SK-N-SH (cell line): ENCODE measurements around the gene KLHL25. TPM values are rescaled to one million over a fixed set of nuclear protein-coding genes. Genes with fewer than 3 reads are reported as not detected.

Experiments used
- CTCF ChIA-PET: fragments of 300-600, 350-600 bp; formaldehyde crosslinking; extraction: SDS; loops from one replicate; lab custom pipeline; 2021; lab: Yijun Ruan, JAX
- POLR2A ChIA-PET: fragments of 350-600 bp; sonication (Branson Sonifier 250); formaldehyde crosslinking; extraction: SDS; loops from one replicate; lab custom pipeline; 2020; ENCODE audit warnings: antibody characterized with exemption, inconsistent platforms; lab: Yijun Ruan, JAX
- DNase-seq: peaks from one replicate; pipeline ENCODE4 v3.0.0; 2012
- H2AFZ ChIP-seq: fragments of 200-600 bp; sonication (generic); 2 replicates; pipeline ENCODE4 v1.8.1; 2016; ENCODE audit warnings: antibody characterized with exemption, mild to moderate bottlenecking, low read depth
- H3F3A ChIP-seq: fragments of 200-600 bp; sonication (generic); replicated peaks from 2 replicates; pipeline ENCODE3; 2016; ENCODE audit warnings: antibody characterized with exemption, mild to moderate bottlenecking; ENCODE audit not compliant: insufficient read depth
- H3K27ac ChIP-seq, 2 experiments: fragments of 200-500 bp in 1 of 2; fragments of 200-600 bp in 1 of 2; sonication (Bioruptor generic) in 1 of 2; sonication (generic), shearing (Covaris generic) in 1 of 2; 2 replicates each; pipeline versions ENCODE4 v1.5.1 to v1.6.1; 2014 to 2016; ENCODE audit warnings: low read depth in 2 of 2, inconsistent platforms in 1 of 2, low read length in 1 of 2, mild to moderate bottlenecking in 1 of 2, mixed read lengths in 1 of 2
- H3K27me3 ChIP-seq: fragments of 200-600 bp; sonication (generic), shearing (Covaris generic); 2 replicates; pipeline ENCODE4 v1.6.1; 2016; ENCODE audit warnings: mixed run types; ENCODE audit not compliant: insufficient read depth
- H3K36me3 ChIP-seq, 2 experiments: fragments of 200-500 bp in 1 of 2; fragments of 200-600 bp in 1 of 2; sonication (Bioruptor generic) in 1 of 2; sonication (generic) in 1 of 2; replicated peaks in 1 of 2; 2 replicates each; pipeline versions ENCODE3 to v1.5.1; 2014 to 2016; ENCODE audit warnings: low read length in 1 of 2, mild to moderate bottlenecking in 1 of 2; ENCODE audit not compliant: insufficient read depth in 2 of 2, control insufficient read depth in 1 of 2
- H3K4me1 ChIP-seq, 2 experiments: fragments of 200-500 bp in 1 of 2; fragments of 200-600 bp in 1 of 2; sonication (Bioruptor generic) in 1 of 2; sonication (generic), shearing (Covaris generic) in 1 of 2; 2 replicates each; pipeline versions ENCODE4 v1.5.1 to v1.6.1; 2014 to 2016; ENCODE audit warnings: low read depth in 1 of 2, low read length in 1 of 2, mixed run types in 1 of 2; ENCODE audit not compliant: insufficient read depth in 2 of 2, control insufficient read depth in 1 of 2
- H3K4me2 ChIP-seq: fragments of 200-600 bp; sonication (generic), shearing (Covaris generic); 2 replicates; pipeline ENCODE4 v1.6.1; 2017; ENCODE audit warnings: mixed run types
- H3K4me3 ChIP-seq, 2 experiments: fragments of 200-500 bp in 1 of 2; fragments of 200-600 bp in 1 of 2; sonication (Bioruptor generic) in 1 of 2; sonication (generic), shearing (Covaris generic) in 1 of 2; 2 replicates each; pipeline versions ENCODE4 v1.5.1 to v1.8.1; 2014 to 2016; ENCODE audit warnings: low read depth in 2 of 2, inconsistent platforms in 1 of 2, low read length in 1 of 2, mild to moderate bottlenecking in 1 of 2, mixed read lengths in 1 of 2, moderate library complexity in 1 of 2
- H3K79me2 ChIP-seq: fragments of 200-600 bp; sonication (generic); 2 replicates; pipeline ENCODE4 v1.8.1; 2017; ENCODE audit warnings: mild to moderate bottlenecking; ENCODE audit not compliant: insufficient read depth
- H3K9ac ChIP-seq: fragments of 200-600 bp; sonication (generic); 2 replicates; pipeline ENCODE4 v1.6.1; 2017; ENCODE audit warnings: mixed run types
- H3K9me2 ChIP-seq: fragments of 200-600 bp; sonication (generic); 2 replicates; pipeline ENCODE4 v1.6.1; 2017; ENCODE audit warnings: mixed run types
- H3K9me3 ChIP-seq: fragments of 200-600 bp; sonication (generic); 2 replicates; pipeline ENCODE4 v1.6.1; 2017; ENCODE audit warnings: mixed run types, mild to moderate bottlenecking, moderate library complexity
- H4K20me1 ChIP-seq: fragments of 200-600 bp; sonication (generic); 2 replicates; pipeline ENCODE4 v1.6.1; 2017; ENCODE audit warnings: mild to moderate bottlenecking, mixed run types; ENCODE audit not compliant: insufficient read depth
- FOSL2 ChIP-seq: IDR thresholded peaks from 2 replicates; pipeline ENCODE4 v1.4.0; 2012; ENCODE audit warnings: low read depth, mild to moderate bottlenecking, moderate library complexity, borderline replicate concordance
- FOXM1 ChIP-seq: IDR thresholded peaks from 2 replicates; pipeline ENCODE4 v1.4.0; 2012; ENCODE audit warnings: low read depth, mild to moderate bottlenecking
- GABPA ChIP-seq: IDR thresholded peaks from 2 replicates; pipeline ENCODE4 v1.4.0; 2012; ENCODE audit warnings: low read depth, mild to moderate bottlenecking
- GATA2 ChIP-seq: sonication (generic); formaldehyde crosslinking; IDR thresholded peaks from 2 replicates; pipeline ENCODE4 v1.5.0; 2020; ENCODE audit warnings: mild to moderate bottlenecking, missing genetic modification reagents
- RCOR1 ChIP-seq: fragments of 150-350 bp; IDR thresholded peaks from 2 replicates; pipeline ENCODE4 v1.6.1; 2017; ENCODE audit warnings: antibody characterized with exemption, low read length
- RFX5 ChIP-seq: IDR thresholded peaks from 2 replicates; pipeline ENCODE4 v1.6.1; 2012; ENCODE audit warnings: mild to moderate bottlenecking, improper control_type of control experiment, low read length
- SMC3 ChIP-seq: IDR thresholded peaks from 2 replicates; pipeline ENCODE4 v1.6.1; 2012; ENCODE audit warnings: low read depth, low read length, improper control_type of control experiment
- TAF1 ChIP-seq: IDR thresholded peaks from 2 replicates; pipeline ENCODE4 v1.6.1; 2012; ENCODE audit warnings: low read depth, mild to moderate bottlenecking, low read length, moderate library complexity, borderline replicate concordance
- TEAD4 ChIP-seq: IDR thresholded peaks from 2 replicates; pipeline ENCODE4 v1.4.0; 2012; ENCODE audit warnings: mild to moderate bottlenecking, borderline replicate concordance; ENCODE audit not compliant: insufficient read depth
- YY1 ChIP-seq: IDR thresholded peaks from 2 replicates; pipeline ENCODE4 v1.4.0; 2012; ENCODE audit warnings: low read depth, mild to moderate bottlenecking
- ZBTB33 ChIP-seq: IDR thresholded peaks from 2 replicates; pipeline ENCODE4 v1.4.0; 2012; ENCODE audit warnings: low read depth, borderline replicate concordance
- WGBS: methylation state at CpG from one replicate; pipeline ENCODE4 v1.1.6; 2017; ENCODE audit warnings: low lambda C conversion rate; 5-methylcytosine and 5-hydroxymethylcytosine counted together
- polyA plus RNA-seq, 3 experiments: library from polyadenylated mRNA; depleted of rRNA; stranded (reverse); fragments of >200 nt; gene quantifications; 2 replicates each; pipeline ENCODE4 v1.2.3, GENCODE V29; 2012
- TF ChIP-seq, protein P1 (sequence below): IDR thresholded peaks from 2 replicates; pipeline ENCODE4 v1.4.0; 2012; ENCODE audit warnings: low read depth, borderline replicate concordance
- TF ChIP-seq, protein P2 (sequence below): IDR thresholded peaks from 2 replicates; pipeline ENCODE4; 2012

The KLHL25 gene
- polyA plus RNA-seq, 1 of the 3 experiments (the other 2 are of a cell fraction): 4.5 TPM

- Histone ChIP-seq H4K20me1 (no peaks in the 10 kb centered on the region), H3K4me1 (peaks cover 0 to 14% of the 10 kb centered on the region in 2 experiments; a peak in 3 of 4 replicates), H3K4me2 (no peak overlapping the region), H3K9ac (no peak overlapping the region), H3F3A (no peaks in the 10 kb centered on the region), H3K27ac (no peak overlapping the region), H3K79me2 (no peaks in the 10 kb centered on the region), H3K36me3 (peaks cover 14 to 29% of the 10 kb centered on the region in 2 experiments), H2AFZ (no peak overlapping the region), H3K9me3 (no peaks in the 10 kb centered on the region), H3K9me2 (no peaks in the 10 kb centered on the region), H3K27me3 (no peaks in the 10 kb centered on the region), H3K4me3 (no peak overlapping the region)
- 98% methylated on average over 7 of the region's 7 CpGs for WGBS
- no peak for TF ChIP-seq FOXM1
- TF ChIP-seq RFX5: no peak
- TF ChIP-seq, protein P1, sequence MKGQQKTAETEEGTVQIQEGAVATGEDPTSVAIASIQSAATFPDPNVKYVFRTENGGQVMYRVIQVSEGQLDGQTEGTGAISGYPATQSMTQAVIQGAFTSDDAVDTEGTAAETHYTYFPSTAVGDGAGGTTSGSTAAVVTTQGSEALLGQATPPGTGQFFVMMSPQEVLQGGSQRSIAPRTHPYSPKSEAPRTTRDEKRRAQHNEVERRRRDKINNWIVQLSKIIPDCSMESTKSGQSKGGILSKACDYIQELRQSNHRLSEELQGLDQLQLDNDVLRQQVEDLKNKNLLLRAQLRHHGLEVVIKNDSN: no peak
- no peak for TF ChIP-seq FOSL2
- no peak for TF ChIP-seq TAF1
- no peak for TF ChIP-seq GATA2 (CRISPR knock-in tag)
- TF ChIP-seq RCOR1: no peak
- no peak for TF ChIP-seq TEAD4
- no peak for TF ChIP-seq ZBTB33
- TF ChIP-seq GABPA: no peak
- TF ChIP-seq, protein P2, sequence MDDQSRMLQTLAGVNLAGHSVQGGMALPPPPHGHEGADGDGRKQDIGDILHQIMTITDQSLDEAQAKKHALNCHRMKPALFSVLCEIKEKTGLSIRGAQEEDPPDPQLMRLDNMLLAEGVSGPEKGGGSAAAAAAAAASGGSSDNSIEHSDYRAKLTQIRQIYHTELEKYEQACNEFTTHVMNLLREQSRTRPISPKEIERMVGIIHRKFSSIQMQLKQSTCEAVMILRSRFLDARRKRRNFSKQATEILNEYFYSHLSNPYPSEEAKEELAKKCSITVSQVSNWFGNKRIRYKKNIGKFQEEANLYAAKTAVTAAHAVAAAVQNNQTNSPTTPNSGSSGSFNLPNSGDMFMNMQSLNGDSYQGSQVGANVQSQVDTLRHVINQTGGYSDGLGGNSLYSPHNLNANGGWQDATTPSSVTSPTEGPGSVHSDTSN: no peak
- TF ChIP-seq YY1: no peak
- TF ChIP-seq SMC3: no peak
- POLR2A ChIA-PET: no interaction called here
- no peak for DNase-seq
- CTCF ChIA-PET: interaction anchor here (1.1 to 1.9 kb wide), 3 partner anchors 18 to 226 kb away, joined by 3 to 4 read pairs (median 4); no protein-coding TSS in a partner anchor
These were observed 83.0 kb downstream of the KLHL25 start for GRCh38 chr15:85711580-85712192.
